Fibroblast of lung (primary cell): ENCODE measurements around the gene VENTX. TPM values are rescaled to one million over a fixed set of nuclear protein-coding genes. Genes with fewer than 3 reads are reported as not detected.

Source experiments
- DNase-seq, 2 donors: peaks; one replicate each; pipeline versions ENCODE4 v3.0.0 to v3.0.0-alpha.2; 2010; ENCODE audit warnings: low read depth in 2 of 2
- H2AFZ ChIP-seq: 2 replicates; pipeline ENCODE4 v1.5.1; 2012; ENCODE audit warnings: low read length, control low read depth, inconsistent platforms
- H3K27ac ChIP-seq: 2 replicates; pipeline ENCODE4 v1.5.1; 2011; ENCODE audit warnings: low read length, control low read depth; ENCODE audit not compliant: insufficient read depth
- H3K27me3 ChIP-seq: 2 replicates; pipeline ENCODE4 v1.5.1; 2011; ENCODE audit warnings: mild to moderate bottlenecking, low read length; ENCODE audit not compliant: control insufficient read depth, insufficient read depth
- H3K36me3 ChIP-seq: 2 replicates; pipeline ENCODE4 v1.5.1; 2011; ENCODE audit warnings: low read length; ENCODE audit not compliant: control insufficient read depth, insufficient read depth
- H3K4me1 ChIP-seq: 2 replicates; pipeline ENCODE4 v1.5.1; 2011; ENCODE audit warnings: low read length; ENCODE audit not compliant: control insufficient read depth, insufficient read depth; ENCODE audit errors: extremely low read depth
- H3K4me2 ChIP-seq: 2 replicates; pipeline ENCODE4 v1.5.1; 2011; ENCODE audit warnings: low read length, control low read depth; ENCODE audit not compliant: insufficient read depth; ENCODE audit errors: extremely low read depth
- H3K4me3 ChIP-seq, 4 experiments: fragments of 200-600 bp in 1 of 4; sonication (generic) in 1 of 4; replicated peaks in 1 of 4; 2 replicates each; pipeline ENCODE4 v1.5.1; 2011 to 2016; ENCODE audit warnings: low read length in 4 of 4, low read depth in 3 of 4, mild to moderate bottlenecking in 3 of 4, control low read depth in 2 of 4, inconsistent platforms in 1 of 4, mixed read lengths in 1 of 4; ENCODE audit not compliant: insufficient read depth in 1 of 4; ENCODE audit errors: control extremely low read depth in 1 of 4
- H3K79me2 ChIP-seq: 2 replicates; pipeline ENCODE4 v1.5.1; 2012; ENCODE audit warnings: mild to moderate bottlenecking, low read length, inconsistent platforms; ENCODE audit not compliant: control insufficient read depth, insufficient read depth
- H3K9ac ChIP-seq: 2 replicates; pipeline ENCODE4 v1.5.1; 2011; ENCODE audit warnings: mild to moderate bottlenecking, low read length, control low read depth; ENCODE audit not compliant: insufficient read depth
- H3K9me3 ChIP-seq: 2 replicates; pipeline ENCODE4 v1.5.1; 2012; ENCODE audit warnings: low read depth, low read length; ENCODE audit not compliant: control insufficient read depth, insufficient read depth
- H4K20me1 ChIP-seq: 2 replicates; pipeline ENCODE4 v1.5.1; 2011; ENCODE audit warnings: low read length; ENCODE audit not compliant: control insufficient read depth, insufficient read depth; ENCODE audit errors: extremely low read depth
- CTCF ChIP-seq, 2 donors: IDR thresholded peaks in 1 of 2; conservative IDR thresholded peaks in 1 of 2; 1 replicate in 1 of 2; 2 replicates in 1 of 2; pipeline ENCODE4 v1.5.1; 2011 to 2012; ENCODE audit warnings: low read length in 2 of 2, control low read depth in 1 of 2, inconsistent platforms in 1 of 2, low read depth in 1 of 2, mild to moderate bottlenecking in 1 of 2
- EZH2 ChIP-seq: IDR thresholded peaks from 2 replicates; pipeline ENCODE4 v1.5.1; 2012; ENCODE audit warnings: low read length, control low read depth, mild to moderate bottlenecking; ENCODE audit errors: missing control alignments
- polyA plus RNA-seq, 2 donors: library from polyadenylated mRNA; depleted of rRNA in 1 of 2; stranded (reverse) in 1 of 2; unstranded in 1 of 2; fragments of >200 nt; gene quantifications; 2 replicates each; pipeline ENCODE4 v1.2.1, GENCODE V29; 2011 to 2012; ENCODE audit warnings: missing spikeins in 1 of 2
- total RNA-seq: library from RNA; depleted of rRNA; stranded (reverse); fragments of >200 nt; gene quantifications from 2 replicates; pipeline ENCODE4 v1.2.1, GENCODE V29; 2014

Gene VENTX
- total and polyA plus RNA-seq, 2 donors (not counting 1 experiment from before 2014, with no cell fraction given): not detected

GRCh38 chr10:133269367-133269766 is 31.7 kb downstream of the VENTX start:
- Histone ChIP-seq H3K27ac (no peak overlapping the region), H3K4me1 (no peaks in the 10 kb centered on the region), H3K4me2 (no peak overlapping the region), H3K27me3 (no peaks in the 10 kb centered on the region), H3K36me3 (no peaks in the 10 kb centered on the region), H3K9me3 (no peaks in the 10 kb centered on the region), H2AFZ (no peak overlapping the region), H4K20me1 (no peaks in the 10 kb centered on the region), H3K4me3 (no peak overlapping the region), H3K79me2 (no peaks in the 10 kb centered on the region), H3K9ac (no peak overlapping the region)
- DNase-seq: no peak
- no peak for TF ChIP-seq EZH2

GRCh38 chr10:133270204-133270603 is 32.5 kb downstream of the VENTX start:
- TF ChIP-seq CTCF (conservative IDR thresholded peaks at IDR 0.05 in 1 of 2, IDR thresholded peaks at IDR 0.05 in 1 of 2; ENCODE audit: low read depth in 1 of 2, low read length in 2 of 2): no peak
- TF ChIP-seq EZH2: no peak
- DNase-seq: no peak
- H3K36me3 ChIP-seq: no peaks in the 10 kb centered on the region
- H3K27ac ChIP-seq: no peak overlapping the region
- no peaks in the 10 kb centered on the region for H4K20me1 ChIP-seq
- H3K79me2 ChIP-seq: no peaks in the 10 kb centered on the region
- no peak overlapping the region for H2AFZ ChIP-seq
- no peaks in the 10 kb centered on the region for H3K9me3 ChIP-seq
- H3K4me2 ChIP-seq: no peak overlapping the region
- no peak overlapping the region for H3K9ac ChIP-seq
- no peak overlapping the region for H3K4me3 ChIP-seq
- no peaks in the 10 kb centered on the region for H3K4me1 ChIP-seq
- no peaks in the 10 kb centered on the region for H3K27me3 ChIP-seq

- Histone ChIP-seq H3K9me3 (no peaks in the 10 kb centered on the region), H3K79me2 (no peaks in the 10 kb centered on the region), H2AFZ (no peak overlapping the region), H3K4me2 (no peak overlapping the region), H3K36me3 (no peaks in the 10 kb centered on the region), H3K27me3 (no peaks in the 10 kb centered on the region), H3K4me1 (no peaks in the 10 kb centered on the region), H4K20me1 (no peaks in the 10 kb centered on the region), H3K9ac (no peak overlapping the region), H3K27ac (no peak overlapping the region), H3K4me3 (no peak overlapping the region)
- TF ChIP-seq CTCF (conservative IDR thresholded peaks at IDR 0.05 in 1 of 2, IDR thresholded peaks at IDR 0.05 in 1 of 2; ENCODE audit: low read depth in 1 of 2, low read length in 2 of 2) (no peak), EZH2 (no peak)
- DNase-seq: no peak
Observed at GRCh38 chr10:133270773-133271297, 33.2 kb downstream of the VENTX start.
